Activated CD4-positive, alpha-beta T cell treated with anti-CD3 and anti-CD28 coated beads for 4 hours (primary cell): Measurements from ENCODE around the gene LPP.

Experiments used
- DNase-seq, 2 donors: peaks; one replicate each; pipeline ENCODE4 v3.0.0-alpha.2; 2020

The LPP gene

GRCh38 chr3:188380722-188381121, 226.8 kb downstream of the LPP start:
- no peak for DNase-seq

DNA sequence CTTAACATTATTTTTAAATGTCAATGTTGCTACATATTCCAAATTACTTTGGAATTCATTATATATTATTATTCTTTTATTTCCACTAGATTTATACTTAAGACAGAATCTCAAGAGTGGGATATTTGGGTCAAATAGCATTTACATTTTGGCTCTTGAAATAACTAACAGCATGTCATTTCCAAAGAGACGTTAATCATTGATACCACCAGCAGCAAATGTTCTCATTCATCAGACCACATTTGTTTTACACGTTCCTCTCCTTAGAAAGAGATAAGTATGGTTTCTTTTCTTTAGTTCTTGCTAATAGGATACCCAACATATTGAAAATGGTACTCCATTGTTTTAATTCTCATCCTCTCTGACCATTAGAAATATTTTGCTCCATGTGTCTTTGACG, 229.8 kb downstream of the LPP start:
- no peak for DNase-seq

- DNase-seq: no peak
Observed at GRCh38 chr3:188385295-188385694, 231.3 kb downstream of the LPP start.

GRCh38 chr3:188389711-188390342, 235.9 kb downstream of the LPP start:
- peak; percentile 40 to 44 for DNase-seq

DNA sequence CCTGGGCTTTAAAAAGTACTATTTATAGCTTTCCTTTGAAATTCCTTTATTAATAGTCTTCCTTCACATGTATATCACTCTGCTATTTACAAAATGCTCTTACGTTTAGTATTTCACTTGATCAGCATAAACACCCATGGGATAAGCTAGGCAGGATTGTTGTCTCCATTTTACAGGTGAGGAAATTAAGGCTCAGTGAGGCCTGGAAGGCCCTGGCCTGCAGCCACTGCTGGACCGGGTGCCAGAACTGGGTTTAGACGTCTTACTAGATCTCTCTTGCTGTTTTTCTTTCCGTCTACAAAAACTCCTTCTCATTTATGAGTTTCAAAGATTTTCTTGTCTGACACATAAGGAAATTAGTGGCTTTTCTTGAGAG, 236.4 kb downstream of the LPP start:
- DNase-seq: no peak

GRCh38 chr3:188390775-188391443, 237.0 kb downstream of the LPP start:
- DNase-seq: no peak

GRCh38 chr3:188391592-188391991, 237.6 kb downstream of the LPP start:
- no peak for DNase-seq

- no peak for DNase-seq
Observed at GRCh38 chr3:188392076-188392475, 238.1 kb downstream of the LPP start.

- no peak for DNase-seq
Observed at GRCh38 chr3:188394623-188395022, 240.7 kb downstream of the LPP start.

GRCh38 chr3:188396251-188396650, 242.3 kb downstream of the LPP start:
- no peak for DNase-seq

DNA sequence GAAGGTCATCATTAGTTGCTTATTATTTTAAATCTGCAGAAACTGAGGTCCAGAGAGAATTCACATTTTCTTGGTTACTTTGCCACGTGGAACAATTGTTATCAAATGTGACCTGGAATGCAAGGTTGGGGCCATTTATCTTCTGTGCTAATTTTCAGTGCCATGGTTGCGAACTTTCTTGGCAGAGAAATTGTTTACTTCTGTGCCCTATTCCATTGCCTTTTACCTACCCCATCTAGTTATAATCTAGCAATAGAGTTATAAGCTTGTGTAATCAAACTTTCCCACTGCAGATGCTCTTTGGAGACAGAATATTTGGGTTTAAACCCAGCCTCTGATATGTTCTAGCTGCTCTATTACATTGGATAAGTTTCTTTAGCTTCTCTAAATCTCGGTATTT, 242.9 kb downstream of the LPP start:
- no peak for DNase-seq

- DNase-seq: no peak
Observed at GRCh38 chr3:188397766-188398705, 244.1 kb downstream of the LPP start.

DNA sequence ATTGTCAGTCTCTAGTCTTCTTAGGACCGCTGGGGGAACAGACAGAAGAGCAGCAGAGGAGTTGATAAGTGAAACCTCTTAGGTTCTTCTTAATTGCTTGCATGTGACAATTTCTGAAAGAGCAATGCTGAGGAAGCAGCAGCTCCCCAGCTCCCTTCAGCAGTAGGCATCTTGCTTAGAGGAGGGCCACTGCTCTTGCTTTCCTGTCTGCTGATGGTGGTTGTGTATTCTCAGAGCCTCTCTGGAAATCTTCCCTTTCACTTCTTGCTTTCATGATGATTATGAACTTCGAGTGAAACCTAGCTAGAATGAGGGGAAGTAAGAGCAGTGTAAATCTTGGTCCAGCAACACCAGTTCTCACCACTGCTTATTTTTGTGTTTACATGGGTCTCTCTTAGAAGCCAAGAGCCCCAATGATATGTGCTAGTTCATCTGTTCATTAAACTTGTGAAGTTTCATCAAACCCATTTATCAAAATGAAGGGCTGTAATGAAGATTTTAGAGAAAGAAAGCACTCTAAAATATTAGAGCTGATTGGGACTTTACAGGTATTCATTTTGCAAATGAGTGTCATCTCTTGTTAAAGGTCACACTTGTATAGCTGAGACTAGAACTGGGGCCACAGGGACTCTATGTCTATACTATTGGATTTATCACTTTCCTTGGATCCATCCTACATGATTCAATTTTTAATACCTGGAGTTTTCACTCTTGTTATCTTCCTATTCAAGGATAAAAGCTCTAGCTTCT, 246.7 kb downstream of the LPP start:
- no peak for DNase-seq

DNA sequence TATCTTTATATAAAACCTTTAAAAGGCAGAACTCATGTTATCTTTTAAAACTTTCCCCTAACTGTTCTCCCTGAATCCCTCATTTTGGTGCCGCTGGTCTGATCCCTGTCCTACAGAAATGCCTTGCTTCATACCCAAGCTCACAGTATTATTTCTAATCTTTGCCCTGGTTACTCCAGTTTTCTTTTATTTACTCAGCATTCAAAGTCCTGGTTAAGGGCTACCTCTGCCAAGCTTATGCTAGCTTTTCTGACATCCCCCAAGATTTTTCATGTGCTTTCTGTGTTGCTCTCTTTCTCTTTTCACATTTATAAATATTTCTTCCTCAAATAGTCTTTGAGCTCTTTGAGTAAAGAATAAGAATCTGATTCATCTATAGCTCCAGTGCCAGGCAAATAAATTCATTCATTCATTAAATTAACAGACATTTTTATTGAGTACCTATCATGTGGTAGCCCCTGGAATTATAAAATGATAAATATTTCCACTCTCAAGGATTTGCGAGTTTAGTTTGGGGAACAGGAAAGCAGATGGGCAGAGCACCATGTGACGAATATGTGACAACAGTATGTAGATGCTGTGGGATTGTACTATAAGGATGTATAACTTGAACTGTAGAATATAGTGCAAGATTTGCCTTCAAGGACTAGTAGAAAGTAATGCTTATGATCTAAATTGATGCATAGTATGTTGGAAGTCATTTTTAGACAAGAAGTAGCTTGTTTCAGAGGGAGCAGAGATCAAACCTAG, 247.5 kb downstream of the LPP start:
- no peak for DNase-seq

GRCh38 chr3:188402229-188402628, 248.3 kb downstream of the LPP start:
- DNase-seq: no peak

- DNase-seq: no peak
Observed at GRCh38 chr3:188403404-188403803, 249.4 kb downstream of the LPP start.

DNA sequence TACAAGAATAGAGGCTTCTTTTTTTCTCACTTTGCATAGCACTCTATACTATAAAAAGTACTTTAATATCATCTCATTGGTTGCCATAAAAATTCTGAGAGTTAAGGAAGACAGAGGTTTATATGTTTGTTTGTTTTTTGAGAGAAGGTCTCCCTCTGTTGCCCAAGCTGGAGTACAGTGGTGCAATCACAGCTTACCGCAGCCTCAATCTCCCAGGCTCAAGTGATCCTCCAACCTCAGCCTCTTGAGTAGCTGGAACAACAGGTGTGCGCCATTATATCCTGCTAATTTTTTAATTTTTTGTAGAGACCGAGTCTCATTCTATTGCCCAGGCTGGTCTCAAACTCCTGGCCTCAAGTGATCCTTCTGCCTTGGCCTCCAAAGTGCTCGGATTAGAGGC, 250.2 kb downstream of the LPP start:
- DNase-seq: no peak

GRCh38 chr3:188404701-188405100, 250.7 kb downstream of the LPP start:
- no peak for DNase-seq

DNA sequence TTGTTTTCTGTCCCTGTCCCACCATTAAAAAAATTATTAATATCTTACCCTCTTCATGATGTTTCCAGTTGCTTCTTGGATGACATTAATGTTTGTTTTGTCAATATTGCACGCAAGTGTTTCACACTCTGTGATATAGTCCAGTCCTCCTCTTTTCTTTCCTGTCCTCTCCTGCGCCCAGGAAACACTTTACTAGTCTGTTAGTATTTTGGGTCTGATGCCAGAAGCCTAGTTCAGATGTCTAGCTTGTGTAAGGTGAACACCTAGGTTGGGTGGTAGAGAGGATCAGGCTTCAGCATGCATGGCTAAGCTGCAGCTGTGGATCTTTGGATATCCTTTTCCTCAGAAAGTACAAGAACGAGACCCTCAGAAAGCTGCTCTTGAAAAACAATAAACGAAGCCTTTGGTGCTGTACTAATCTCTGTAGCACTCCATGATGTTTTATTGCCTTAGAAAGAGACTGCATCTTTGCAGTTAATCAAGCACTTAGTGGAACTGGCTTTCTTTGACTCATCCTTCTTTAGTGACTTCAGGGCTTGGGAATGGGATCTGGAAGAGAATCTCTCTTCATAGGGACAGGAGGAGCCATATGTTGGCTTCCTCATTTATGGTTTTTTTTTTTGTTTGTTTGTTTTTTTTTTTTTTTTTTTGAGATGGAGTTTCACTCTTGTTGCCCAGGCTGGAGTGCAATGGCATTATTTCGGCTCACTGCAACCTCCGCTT, 253.4 kb downstream of the LPP start:
- no peak for DNase-seq

DNA sequence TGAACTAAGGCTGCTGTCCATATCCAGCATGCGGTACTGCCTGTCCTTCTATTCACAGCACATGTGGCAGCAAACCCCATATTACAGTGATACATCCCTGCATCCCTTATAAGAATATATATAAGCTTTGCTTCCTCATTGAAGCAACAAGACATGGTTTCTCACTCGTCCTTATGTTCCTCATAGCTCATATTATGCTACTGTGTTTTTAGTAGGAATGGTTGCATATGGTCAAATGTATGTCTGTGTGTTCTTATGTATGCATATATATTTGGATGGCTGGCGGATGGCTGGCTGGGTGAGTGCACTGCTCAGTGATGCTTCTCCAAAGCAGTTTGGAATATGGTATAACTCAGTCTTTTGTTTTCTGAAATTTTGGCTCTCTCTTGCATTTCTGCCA, 254.9 kb downstream of the LPP start:
- DNase-seq: no peak

DNA sequence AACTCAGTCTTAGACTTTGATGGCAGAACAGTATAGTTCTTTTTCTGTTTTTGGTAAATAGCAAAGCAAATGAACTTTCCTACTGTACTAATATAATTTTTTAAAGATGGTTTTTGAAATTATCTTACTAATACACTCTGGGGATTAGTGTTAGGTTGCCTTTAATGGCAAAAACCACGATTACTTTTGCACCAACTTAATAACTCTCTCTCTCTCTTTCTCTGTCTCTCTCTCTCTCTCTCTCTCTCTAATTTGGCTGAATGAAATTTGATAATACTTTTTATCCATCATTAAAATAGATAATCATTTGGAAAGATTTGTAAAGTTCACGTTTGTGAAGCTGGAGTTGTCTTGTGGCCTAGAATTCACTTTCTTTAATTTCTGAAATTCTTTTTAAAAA, 257.8 kb downstream of the LPP start:
- no peak for DNase-seq

- no peak for DNase-seq
Observed at GRCh38 chr3:188415196-188415595, 261.2 kb downstream of the LPP start.
